Measurements from ENCODE around the gene RCC1. TPM values are rescaled to one million over a fixed set of nuclear protein-coding genes. Genes with fewer than 3 reads are reported as not detected.

RCC1 gene
- total and polyA plus RNA-seq, 4 donors: 2.2 to 21.8 (median 18.5) TPM

DNA sequence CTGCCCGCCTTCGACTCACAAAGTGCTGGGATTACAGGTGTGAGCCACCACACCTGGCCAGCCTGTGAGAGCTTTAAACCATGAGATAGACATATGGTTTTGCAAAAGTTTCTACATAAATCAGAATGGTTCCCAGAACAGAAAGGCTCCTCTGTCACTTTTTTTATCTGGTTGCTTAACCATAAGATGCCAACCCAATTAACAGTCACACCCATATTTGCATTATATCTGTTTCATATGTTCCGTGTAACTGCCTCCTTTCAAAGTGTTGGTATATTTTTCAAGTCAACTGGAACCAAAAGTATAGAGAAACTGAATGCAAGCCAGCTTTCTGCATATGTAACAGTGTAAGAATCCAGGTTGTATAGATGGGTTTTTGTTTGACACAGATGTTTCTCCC, 23.7 kb upstream of the RCC1 start:
- Histone ChIP-seq H3K27ac (ENCODE audit: low read depth in 1 of 2, low read length in 2 of 2) (no peak overlapping the region), H3K36me3 (ENCODE audit: control insufficient read depth in 4 of 4, insufficient read depth in 3 of 4, low read depth in 1 of 4, low read length in 3 of 4) (peaks cover 16 to 39% (median 32%) of the 10 kb centered on the region in 4 donors), H3K4me1 (ENCODE audit: control insufficient read depth in 4 of 4, insufficient read depth in 4 of 4, low read length in 3 of 4) (no peaks in the 10 kb centered on the region), H3K9ac (ENCODE audit: low read depth in 1 of 2, low read length in 2 of 2) (no peak overlapping the region), H3K4me3 (ENCODE audit: low read depth in 1 of 3, low read length in 3 of 3) (no peak overlapping the region), H3K27me3 (ENCODE audit: control insufficient read depth in 4 of 4, insufficient read depth in 4 of 4, low read length in 3 of 4) (no peaks in the 10 kb centered on the region), H3K9me3 (ENCODE audit: control insufficient read depth in 4 of 4, low read length in 3 of 4) (no peaks in the 10 kb centered on the region)
- DNase-seq (ENCODE audit: low spot score): no peak
- 86% methylated on average over 3 of the region's 3 CpGs for WGBS
- TF ChIP-seq, protein P1, sequence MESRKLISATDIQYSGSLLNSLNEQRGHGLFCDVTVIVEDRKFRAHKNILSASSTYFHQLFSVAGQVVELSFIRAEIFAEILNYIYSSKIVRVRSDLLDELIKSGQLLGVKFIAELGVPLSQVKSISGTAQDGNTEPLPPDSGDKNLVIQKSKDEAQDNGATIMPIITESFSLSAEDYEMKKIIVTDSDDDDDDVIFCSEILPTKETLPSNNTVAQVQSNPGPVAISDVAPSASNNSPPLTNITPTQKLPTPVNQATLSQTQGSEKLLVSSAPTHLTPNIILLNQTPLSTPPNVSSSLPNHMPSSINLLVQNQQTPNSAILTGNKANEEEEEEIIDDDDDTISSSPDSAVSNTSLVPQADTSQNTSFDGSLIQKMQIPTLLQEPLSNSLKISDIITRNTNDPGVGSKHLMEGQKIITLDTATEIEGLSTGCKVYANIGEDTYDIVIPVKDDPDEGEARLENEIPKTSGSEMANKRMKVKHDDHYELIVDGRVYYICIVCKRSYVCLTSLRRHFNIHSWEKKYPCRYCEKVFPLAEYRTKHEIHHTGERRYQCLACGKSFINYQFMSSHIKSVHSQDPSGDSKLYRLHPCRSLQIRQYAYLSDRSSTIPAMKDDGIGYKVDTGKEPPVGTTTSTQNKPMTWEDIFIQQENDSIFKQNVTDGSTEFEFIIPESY (IDR thresholded peaks at IDR 0.05): no peak
- no peak for TF ChIP-seq NR2F2 (IDR thresholded peaks at IDR 0.05)
- no peak for TF ChIP-seq FOXA1 (IDR thresholded peaks at IDR 0.05)
- no peak for TF ChIP-seq HNF4A (conservative IDR thresholded peaks at IDR 0.05)
- no peak for TF ChIP-seq TAF1 (conservative IDR thresholded peaks at IDR 0.05)
- TF ChIP-seq, protein P2, sequence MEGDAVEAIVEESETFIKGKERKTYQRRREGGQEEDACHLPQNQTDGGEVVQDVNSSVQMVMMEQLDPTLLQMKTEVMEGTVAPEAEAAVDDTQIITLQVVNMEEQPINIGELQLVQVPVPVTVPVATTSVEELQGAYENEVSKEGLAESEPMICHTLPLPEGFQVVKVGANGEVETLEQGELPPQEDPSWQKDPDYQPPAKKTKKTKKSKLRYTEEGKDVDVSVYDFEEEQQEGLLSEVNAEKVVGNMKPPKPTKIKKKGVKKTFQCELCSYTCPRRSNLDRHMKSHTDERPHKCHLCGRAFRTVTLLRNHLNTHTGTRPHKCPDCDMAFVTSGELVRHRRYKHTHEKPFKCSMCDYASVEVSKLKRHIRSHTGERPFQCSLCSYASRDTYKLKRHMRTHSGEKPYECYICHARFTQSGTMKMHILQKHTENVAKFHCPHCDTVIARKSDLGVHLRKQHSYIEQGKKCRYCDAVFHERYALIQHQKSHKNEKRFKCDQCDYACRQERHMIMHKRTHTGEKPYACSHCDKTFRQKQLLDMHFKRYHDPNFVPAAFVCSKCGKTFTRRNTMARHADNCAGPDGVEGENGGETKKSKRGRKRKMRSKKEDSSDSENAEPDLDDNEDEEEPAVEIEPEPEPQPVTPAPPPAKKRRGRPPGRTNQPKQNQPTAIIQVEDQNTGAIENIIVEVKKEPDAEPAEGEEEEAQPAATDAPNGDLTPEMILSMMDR (IDR thresholded peaks at IDR 0.05; ENCODE audit: low read depth, low read length, missing input control): no peak
- TF ChIP-seq RXRA (IDR thresholded peaks at IDR 0.05): no peak
- no peak for TF ChIP-seq YY1 (IDR thresholded peaks at IDR 0.05)
- TF ChIP-seq SP1 (IDR thresholded peaks at IDR 0.05): no peak
- no peak for TF ChIP-seq FOXA2 (IDR thresholded peaks at IDR 0.05)
- no peak for TF ChIP-seq HNF4G (IDR thresholded peaks at IDR 0.05)
- TF ChIP-seq, protein P3, sequence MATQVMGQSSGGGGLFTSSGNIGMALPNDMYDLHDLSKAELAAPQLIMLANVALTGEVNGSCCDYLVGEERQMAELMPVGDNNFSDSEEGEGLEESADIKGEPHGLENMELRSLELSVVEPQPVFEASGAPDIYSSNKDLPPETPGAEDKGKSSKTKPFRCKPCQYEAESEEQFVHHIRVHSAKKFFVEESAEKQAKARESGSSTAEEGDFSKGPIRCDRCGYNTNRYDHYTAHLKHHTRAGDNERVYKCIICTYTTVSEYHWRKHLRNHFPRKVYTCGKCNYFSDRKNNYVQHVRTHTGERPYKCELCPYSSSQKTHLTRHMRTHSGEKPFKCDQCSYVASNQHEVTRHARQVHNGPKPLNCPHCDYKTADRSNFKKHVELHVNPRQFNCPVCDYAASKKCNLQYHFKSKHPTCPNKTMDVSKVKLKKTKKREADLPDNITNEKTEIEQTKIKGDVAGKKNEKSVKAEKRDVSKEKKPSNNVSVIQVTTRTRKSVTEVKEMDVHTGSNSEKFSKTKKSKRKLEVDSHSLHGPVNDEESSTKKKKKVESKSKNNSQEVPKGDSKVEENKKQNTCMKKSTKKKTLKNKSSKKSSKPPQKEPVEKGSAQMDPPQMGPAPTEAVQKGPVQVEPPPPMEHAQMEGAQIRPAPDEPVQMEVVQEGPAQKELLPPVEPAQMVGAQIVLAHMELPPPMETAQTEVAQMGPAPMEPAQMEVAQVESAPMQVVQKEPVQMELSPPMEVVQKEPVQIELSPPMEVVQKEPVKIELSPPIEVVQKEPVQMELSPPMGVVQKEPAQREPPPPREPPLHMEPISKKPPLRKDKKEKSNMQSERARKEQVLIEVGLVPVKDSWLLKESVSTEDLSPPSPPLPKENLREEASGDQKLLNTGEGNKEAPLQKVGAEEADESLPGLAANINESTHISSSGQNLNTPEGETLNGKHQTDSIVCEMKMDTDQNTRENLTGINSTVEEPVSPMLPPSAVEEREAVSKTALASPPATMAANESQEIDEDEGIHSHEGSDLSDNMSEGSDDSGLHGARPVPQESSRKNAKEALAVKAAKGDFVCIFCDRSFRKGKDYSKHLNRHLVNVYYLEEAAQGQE (IDR thresholded peaks at IDR 0.05): no peak
- no peak for TF ChIP-seq JUND (IDR thresholded peaks at IDR 0.05)

DNA sequence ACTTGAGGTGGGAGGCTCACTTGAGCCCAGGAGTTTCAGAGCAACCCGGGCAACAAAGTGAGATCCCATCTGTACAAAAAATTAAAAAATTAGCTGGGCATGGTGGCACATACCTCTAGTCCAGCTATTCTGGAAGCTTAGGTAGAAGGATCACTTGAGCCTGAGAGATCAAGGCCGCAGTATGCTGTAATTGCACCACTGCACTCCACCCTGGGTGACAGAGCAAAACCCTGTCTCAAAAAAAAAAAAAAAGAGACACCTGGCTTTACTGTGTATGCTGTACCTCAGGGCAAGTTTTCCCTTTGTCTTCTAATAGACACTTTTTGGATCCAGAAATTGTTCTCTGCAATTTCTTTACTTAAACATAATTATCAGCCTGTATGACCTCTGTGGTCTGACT, 23.1 kb upstream of the RCC1 start:
- Histone ChIP-seq H3K9ac (ENCODE audit: low read depth in 1 of 2, low read length in 2 of 2) (no peak overlapping the region), H3K36me3 (ENCODE audit: control insufficient read depth in 4 of 4, insufficient read depth in 3 of 4, low read depth in 1 of 4, low read length in 3 of 4) (peaks cover 16 to 36% (median 30%) of the 10 kb centered on the region in 4 donors), H3K9me3 (ENCODE audit: control insufficient read depth in 4 of 4, low read length in 3 of 4) (no peaks in the 10 kb centered on the region), H3K4me3 (ENCODE audit: low read depth in 1 of 3, low read length in 3 of 3) (no peak overlapping the region), H3K4me1 (ENCODE audit: control insufficient read depth in 4 of 4, insufficient read depth in 4 of 4, low read length in 3 of 4) (no peaks in the 10 kb centered on the region), H3K27me3 (ENCODE audit: control insufficient read depth in 4 of 4, insufficient read depth in 4 of 4, low read length in 3 of 4) (no peaks in the 10 kb centered on the region), H3K27ac (ENCODE audit: low read depth in 1 of 2, low read length in 2 of 2) (no peak overlapping the region)
- 97% methylated on average over 2 of the region's 2 CpGs for WGBS
- no peak for DNase-seq (ENCODE audit: low spot score)
- no peak for TF ChIP-seq FOXA1 (IDR thresholded peaks at IDR 0.05)
- no peak for TF ChIP-seq JUND (IDR thresholded peaks at IDR 0.05)
- TF ChIP-seq, protein P4, sequence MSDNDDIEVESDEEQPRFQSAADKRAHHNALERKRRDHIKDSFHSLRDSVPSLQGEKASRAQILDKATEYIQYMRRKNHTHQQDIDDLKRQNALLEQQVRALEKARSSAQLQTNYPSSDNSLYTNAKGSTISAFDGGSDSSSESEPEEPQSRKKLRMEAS (IDR thresholded peaks at IDR 0.05): no peak
- TF ChIP-seq GABPA (IDR thresholded peaks at IDR 0.05 in 1 of 2, conservative IDR thresholded peaks at IDR 0.05 in 1 of 2): no peak
- TF ChIP-seq, protein P3 (IDR thresholded peaks at IDR 0.05): no peak
- no peak for TF ChIP-seq FOXA2 (IDR thresholded peaks at IDR 0.05)
- no peak for TF ChIP-seq RXRA (IDR thresholded peaks at IDR 0.05)
- TF ChIP-seq, protein P1 (IDR thresholded peaks at IDR 0.05): no peak
- TF ChIP-seq HNF4G (IDR thresholded peaks at IDR 0.05): no peak
- TF ChIP-seq SP1 (IDR thresholded peaks at IDR 0.05): no peak
- TF ChIP-seq NR2F2 (IDR thresholded peaks at IDR 0.05): no peak
- TF ChIP-seq, protein P5, sequence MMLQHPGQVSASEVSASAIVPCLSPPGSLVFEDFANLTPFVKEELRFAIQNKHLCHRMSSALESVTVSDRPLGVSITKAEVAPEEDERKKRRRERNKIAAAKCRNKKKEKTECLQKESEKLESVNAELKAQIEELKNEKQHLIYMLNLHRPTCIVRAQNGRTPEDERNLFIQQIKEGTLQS (IDR thresholded peaks at IDR 0.05): no peak
- no peak for TF ChIP-seq RAD21 (IDR thresholded peaks at IDR 0.05)
- TF ChIP-seq TAF1 (conservative IDR thresholded peaks at IDR 0.05): no peak

Data from liver (tissue), 9 donors.